NCI-H748 treated with DMSO at 0.1 percent for 48 hours (cell line): ENCODE results near the gene PTPRN2.
A peak's percentile ranks its signal among the peaks of the same experiment; 100 is the strongest.

Source experiments
- DNase-seq: peaks from one replicate; lab custom pipeline; 2025; lab: John Stamatoyannopoulos, UW

Gene PTPRN2

GRCh38 chr7:158025686-158026600 is 561.7 kb downstream of the PTPRN2 start:
- DNase-seq: no peak

- peak; percentile 71 for DNase-seq
Observed at GRCh38 chr7:158024881-158025280, 562.7 kb downstream of the PTPRN2 start.

- DNase-seq: no peak
Observed at GRCh38 chr7:158024351-158024715, 563.3 kb downstream of the PTPRN2 start.

GRCh38 chr7:158023681-158024350 is 563.8 kb downstream of the PTPRN2 start:
- no peak for DNase-seq

- no peak for DNase-seq
Observed at GRCh38 chr7:158023157-158023556, 564.5 kb downstream of the PTPRN2 start.

- no peak for DNase-seq
Observed at GRCh38 chr7:158022601-158023000, 565.0 kb downstream of the PTPRN2 start.

- DNase-seq: no peak
Observed at GRCh38 chr7:158021836-158022235, 565.8 kb downstream of the PTPRN2 start.

GRCh38 chr7:158020706-158021095 is 566.9 kb downstream of the PTPRN2 start:
- no peak for DNase-seq

GRCh38 chr7:158019726-158020705 is 567.6 kb downstream of the PTPRN2 start:
- DNase-seq: no peak

- DNase-seq: no peak
Observed at GRCh38 chr7:158018971-158019645, 568.5 kb downstream of the PTPRN2 start.

GRCh38 chr7:158018098-158018762 is 569.4 kb downstream of the PTPRN2 start:
- DNase-seq: no peak

- DNase-seq: no peak
Observed at GRCh38 chr7:158017111-158018097, 570.2 kb downstream of the PTPRN2 start.

- DNase-seq: peak; percentile 89
Observed at GRCh38 chr7:158016180-158017097, 571.2 kb downstream of the PTPRN2 start.

- peak; percentile 65 for DNase-seq
Observed at GRCh38 chr7:158015403-158016179, 572.0 kb downstream of the PTPRN2 start.

- DNase-seq: no peak
Observed at GRCh38 chr7:158014976-158015375, 572.6 kb downstream of the PTPRN2 start.

GRCh38 chr7:158013085-158013668 is 574.4 kb downstream of the PTPRN2 start:
- no peak for DNase-seq

- no peak for DNase-seq
Observed at GRCh38 chr7:158011941-158012340, 575.7 kb downstream of the PTPRN2 start.
